Endodermal cell (in vitro differentiated cells): ENCODE measurements around the gene LPIN2. TPM values are rescaled to one million over a fixed set of nuclear protein-coding genes. Genes with fewer than 3 reads are reported as not detected.

ENCODE experiments used
- DNase-seq: peaks from one replicate; pipeline ENCODE4 v3.0.0-alpha.2; 2017
- H3K27ac ChIP-seq: 2 replicates; pipeline ENCODE4 v1.5.1; 2013; ENCODE audit warnings: mild to moderate bottlenecking, low read depth, low read length, moderate library complexity
- H3K27me3 ChIP-seq: 2 replicates; pipeline ENCODE4 v1.6.1; 2013; ENCODE audit warnings: mild to moderate bottlenecking, low read length, moderate library complexity; ENCODE audit not compliant: insufficient read depth, control insufficient read depth, poor library complexity, severe bottlenecking
- H3K36me3 ChIP-seq: 2 replicates; pipeline ENCODE4 v1.7.0; 2013; ENCODE audit warnings: mild to moderate bottlenecking, low read length, moderate library complexity; ENCODE audit not compliant: control insufficient read depth, insufficient read depth
- H3K4me1 ChIP-seq: one replicate; pipeline ENCODE4 v1.7.0; 2013; ENCODE audit warnings: low read length; ENCODE audit not compliant: control insufficient read depth, insufficient read depth
- H3K4me3 ChIP-seq: 2 replicates; pipeline ENCODE4 v1.5.1; 2013; ENCODE audit warnings: mild to moderate bottlenecking, low read length, moderate library complexity
- H3K9ac ChIP-seq: 2 replicates; pipeline ENCODE4 v1.6.1; 2013; ENCODE audit warnings: mild to moderate bottlenecking, low read length, moderate library complexity; ENCODE audit not compliant: poor library complexity, severe bottlenecking; ENCODE audit errors: extremely low read depth
- H3K9me3 ChIP-seq: 2 replicates; pipeline ENCODE4 v1.6.1; 2013; ENCODE audit warnings: mild to moderate bottlenecking, low read length, moderate library complexity; ENCODE audit not compliant: control insufficient read depth
- H3K27ac Mint-ChIP-seq: 2 replicates; pipeline ENCODE4 v1.8.0; 2020; ENCODE audit warnings: mixed read lengths
- H3K27me3 Mint-ChIP-seq: 2 replicates; pipeline ENCODE4 v1.8.0; 2021; ENCODE audit warnings: mild to moderate bottlenecking, mixed read lengths; ENCODE audit not compliant: insufficient read depth
- H3K36me3 Mint-ChIP-seq: 2 replicates; pipeline ENCODE4 v1.8.0; 2020; ENCODE audit warnings: low read depth, mixed read lengths
- H3K4me1 Mint-ChIP-seq: 2 replicates; pipeline ENCODE4 v1.8.0; 2020; ENCODE audit warnings: mixed read lengths
- H3K4me3 Mint-ChIP-seq: 2 replicates; pipeline ENCODE4 v1.8.0; 2020; ENCODE audit warnings: mild to moderate bottlenecking, moderate library complexity, mixed read lengths
- H3K9me3 Mint-ChIP-seq: 2 replicates; pipeline ENCODE4 v1.8.0; 2020; ENCODE audit warnings: mild to moderate bottlenecking, mixed read lengths
- WGBS, 2 experiments: methylation state at CpG; one replicate each; pipeline versions ENCODE4 v1.1.5 to v1.1.7; 2013; ENCODE audit warnings: missing lambda C conversion rate in 2 of 2, mixed read lengths in 1 of 2; ENCODE audit not compliant: insufficient coverage in 1 of 2, insufficient read length in 1 of 2; 5-methylcytosine and 5-hydroxymethylcytosine counted together
- total RNA-seq, 2 donors: library from RNA; stranded (reverse); fragmentation: NEBNext Ultra II Directional in 1 of 2; extraction: Animal tissue kit (Norgen Biotek cat#: 25700) in 1 of 2; gene quantifications; 2 replicates in 1 of 2; 3 replicates in 1 of 2; pipeline ENCODE4 v1.2.1, GENCODE V29; 2021
- TF ChIP-seq, protein P1 (sequence below): fragments of 200-600 bp; sonication (generic); conservative IDR thresholded peaks from 2 replicates; pipeline ENCODE4 v1.5.0; 2021; ENCODE audit warnings: antibody characterized with exemption, mild to moderate bottlenecking

The LPIN2 gene
- total RNA-seq, 2 donors from 2014 or later = 22.9 to 31.8 TPM

DNA sequence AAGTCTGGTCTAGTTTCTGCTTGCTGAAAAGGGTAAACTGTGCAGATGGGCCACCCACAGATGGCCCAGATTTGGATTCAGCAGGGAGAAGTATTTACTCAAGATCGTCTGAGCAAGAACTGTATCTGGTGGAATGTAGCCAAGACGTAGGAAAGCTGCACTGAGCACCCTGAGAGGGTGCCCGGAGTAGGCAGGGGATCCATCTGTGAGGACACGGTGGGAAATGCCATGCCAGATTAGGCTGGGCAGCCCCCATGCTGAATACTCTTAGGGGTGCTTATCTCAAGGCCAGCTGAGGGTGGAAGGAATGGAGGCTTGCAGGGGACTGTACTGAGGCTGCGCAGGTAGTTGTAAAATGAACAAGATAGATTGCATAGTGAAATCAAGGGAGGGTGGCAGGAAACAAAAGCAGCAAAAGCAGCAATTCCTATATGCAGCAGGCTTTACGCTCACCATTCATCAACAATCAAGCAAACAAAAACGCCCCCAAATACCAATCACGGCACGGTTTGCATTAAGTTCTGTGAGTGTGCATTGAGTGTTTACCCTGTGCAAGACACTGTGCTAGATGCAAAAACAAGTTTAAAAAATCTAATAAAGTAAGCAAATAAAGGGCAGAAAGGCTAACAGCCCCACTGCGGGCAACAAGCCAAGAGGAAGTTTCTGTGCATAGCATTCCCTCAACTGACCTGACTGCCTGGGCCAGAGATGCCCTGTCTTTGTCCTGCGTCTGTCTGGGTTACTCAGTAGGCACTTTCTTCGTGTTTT, 32.2 kb upstream of the LPIN2 start:
- Histone ChIP-seq H3K9me3 (no peaks in the 10 kb centered on the region), H3K27me3 (no peaks in the 10 kb centered on the region), H3K36me3 (no peaks in the 10 kb centered on the region), H3K4me3 (no peak overlapping the region), H3K9ac (no peak overlapping the region), H3K27ac (no peak overlapping the region), H3K4me1 (peaks cover 9% of the 10 kb centered on the region)
- H3K4me3 Mint-ChIP-seq = no peak overlapping the region
- peaks cover 25% of the 10 kb centered on the region for H3K4me1 Mint-ChIP-seq
- TF ChIP-seq, protein P1, sequence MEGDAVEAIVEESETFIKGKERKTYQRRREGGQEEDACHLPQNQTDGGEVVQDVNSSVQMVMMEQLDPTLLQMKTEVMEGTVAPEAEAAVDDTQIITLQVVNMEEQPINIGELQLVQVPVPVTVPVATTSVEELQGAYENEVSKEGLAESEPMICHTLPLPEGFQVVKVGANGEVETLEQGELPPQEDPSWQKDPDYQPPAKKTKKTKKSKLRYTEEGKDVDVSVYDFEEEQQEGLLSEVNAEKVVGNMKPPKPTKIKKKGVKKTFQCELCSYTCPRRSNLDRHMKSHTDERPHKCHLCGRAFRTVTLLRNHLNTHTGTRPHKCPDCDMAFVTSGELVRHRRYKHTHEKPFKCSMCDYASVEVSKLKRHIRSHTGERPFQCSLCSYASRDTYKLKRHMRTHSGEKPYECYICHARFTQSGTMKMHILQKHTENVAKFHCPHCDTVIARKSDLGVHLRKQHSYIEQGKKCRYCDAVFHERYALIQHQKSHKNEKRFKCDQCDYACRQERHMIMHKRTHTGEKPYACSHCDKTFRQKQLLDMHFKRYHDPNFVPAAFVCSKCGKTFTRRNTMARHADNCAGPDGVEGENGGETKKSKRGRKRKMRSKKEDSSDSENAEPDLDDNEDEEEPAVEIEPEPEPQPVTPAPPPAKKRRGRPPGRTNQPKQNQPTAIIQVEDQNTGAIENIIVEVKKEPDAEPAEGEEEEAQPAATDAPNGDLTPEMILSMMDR = no peak
- no peak overlapping the region for H3K27ac Mint-ChIP-seq
- H3K9me3 Mint-ChIP-seq = no peaks in the 10 kb centered on the region
- H3K27me3 Mint-ChIP-seq = no peaks in the 10 kb centered on the region
- 91 to 97% methylated on average over 6 to 12 of the region's 12 CpGs for WGBS, 2 experiments
- DNase-seq = peak; percentile 20
- H3K36me3 Mint-ChIP-seq = no peaks in the 10 kb centered on the region

DNA sequence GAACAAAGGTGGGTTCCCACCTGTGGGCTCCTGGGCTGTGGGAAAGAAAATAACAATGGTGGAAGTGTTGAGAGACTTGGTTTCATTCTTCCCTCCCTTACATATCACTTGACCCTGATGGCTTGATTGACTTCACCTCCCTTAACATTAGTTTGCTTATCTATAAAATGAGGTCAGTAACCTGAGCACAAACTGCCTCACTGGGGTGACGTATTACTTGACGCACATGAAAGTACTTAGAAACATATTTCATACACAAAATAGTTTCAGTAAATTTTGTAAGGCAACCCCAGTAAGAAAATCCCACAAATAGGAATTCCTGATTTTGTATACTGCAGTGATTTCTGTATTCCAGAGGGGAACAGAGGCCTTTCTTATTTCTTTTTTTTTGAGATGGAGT, 29.4 kb upstream of the LPIN2 start:
- 94 to 95% methylated on average over 2 of the region's 2 CpGs for WGBS, 2 experiments
- Mint-ChIP-seq H3K27me3 (no peaks in the 10 kb centered on the region), H3K4me3 (no peak overlapping the region), H3K36me3 (no peaks in the 10 kb centered on the region), H3K27ac (no peak overlapping the region), H3K4me1 (peaks cover 28% of the 10 kb centered on the region), H3K9me3 (no peaks in the 10 kb centered on the region)
- DNase-seq = peak; percentile 38
- no peaks in the 10 kb centered on the region for H3K36me3 ChIP-seq
- TF ChIP-seq, protein P1 = no peak
- H3K27me3 ChIP-seq = no peaks in the 10 kb centered on the region
- H3K9ac ChIP-seq = no peak overlapping the region
- H3K4me3 ChIP-seq = no peak overlapping the region
- H3K27ac ChIP-seq = no peak overlapping the region
- H3K9me3 ChIP-seq = no peaks in the 10 kb centered on the region
- peaks cover 9% of the 10 kb centered on the region for H3K4me1 ChIP-seq

DNA sequence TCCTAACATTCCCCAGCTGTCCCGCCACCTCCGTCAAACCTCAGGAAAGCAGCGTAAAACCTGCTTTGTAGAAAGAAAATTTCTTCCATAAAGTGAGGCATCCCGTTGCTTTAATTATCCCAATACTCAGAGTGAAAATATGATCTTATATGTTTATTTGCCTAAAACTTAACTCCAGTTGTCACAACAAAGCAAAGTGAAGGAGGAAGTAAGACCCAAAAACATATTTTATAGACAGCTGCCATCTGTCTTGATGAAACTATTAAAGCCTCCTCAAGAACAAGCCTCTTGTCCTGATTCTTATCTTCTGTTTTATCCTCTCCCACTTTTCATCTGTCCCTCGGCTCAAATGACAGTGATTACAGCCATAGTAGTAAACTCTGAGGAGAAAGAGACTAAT, 28.9 kb upstream of the LPIN2 start:
- Histone ChIP-seq H3K9me3 (no peaks in the 10 kb centered on the region), H3K27ac (no peak overlapping the region), H3K4me1 (peaks cover 9% of the 10 kb centered on the region), H3K4me3 (no peak overlapping the region), H3K9ac (no peak overlapping the region), H3K36me3 (no peaks in the 10 kb centered on the region), H3K27me3 (no peaks in the 10 kb centered on the region)
- TF ChIP-seq, protein P1 = no peak
- no peak for DNase-seq
- H3K4me3 Mint-ChIP-seq = no peak overlapping the region
- H3K36me3 Mint-ChIP-seq = no peaks in the 10 kb centered on the region
- H3K9me3 Mint-ChIP-seq = no peaks in the 10 kb centered on the region
- no peak overlapping the region for H3K27ac Mint-ChIP-seq
- H3K4me1 Mint-ChIP-seq = peaks cover 29% of the 10 kb centered on the region
- H3K27me3 Mint-ChIP-seq = no peaks in the 10 kb centered on the region
- WGBS, 2 experiments = 97% methylated on average over 5 of the region's 5 CpGs; no CpG with 5 or more reads in 1 of the 2 experiments
